Activated CD4-positive, alpha-beta T cell treated with anti-CD3 and anti-CD28 coated beads for 1 hour (primary cell): ENCODE data around the gene AK6.
"Not testable (repeated sequence)": the region's sequence is repeated elsewhere in the genome, so short reads cannot be mapped to it uniquely, and the experiment has no call there.

Source experiments
- DNase-seq: peaks from one replicate; pipeline ENCODE4 v3.0.0-alpha.2; 2020

AK6 gene

DNA sequence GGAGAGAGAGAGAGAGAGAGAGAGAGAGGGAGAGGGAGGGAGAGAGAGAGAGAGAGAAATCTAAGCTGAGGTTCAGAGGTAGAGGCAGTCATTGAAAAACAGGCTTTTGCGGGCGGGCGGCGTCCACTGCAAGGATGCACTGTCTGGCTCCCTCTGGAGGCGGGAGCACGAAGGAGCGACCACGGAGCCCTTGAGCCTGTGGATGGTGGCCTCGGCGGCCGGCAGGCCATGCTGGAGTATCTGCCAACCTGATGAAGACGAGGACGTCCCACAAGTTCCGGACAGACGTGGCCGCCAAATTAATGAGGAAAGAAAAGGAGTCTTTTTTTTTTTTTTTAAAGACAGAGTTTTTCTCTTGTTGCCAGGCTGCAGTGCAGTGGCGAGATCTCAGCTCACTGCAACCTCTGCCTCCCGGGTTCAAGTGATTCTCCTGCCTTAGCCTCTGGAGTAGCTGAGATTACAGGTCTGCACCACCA, 34.5 kb downstream of the AK6 start:
- peak; percentile 56 for DNase-seq

GRCh38 chr5:69333668-69334315, 35.5 kb downstream of the AK6 start:
- not testable (repeated sequence) for DNase-seq

- no peak for DNase-seq
These were observed 37.5 kb downstream of the AK6 start for GRCh38 chr5:69331528-69332445.

- no peak for DNase-seq
These were observed 39.3 kb downstream of the AK6 start for GRCh38 chr5:69329905-69330489.

GRCh38 chr5:69326365-69326764, 43.0 kb downstream of the AK6 start:
- DNase-seq = no peak

- DNase-seq = no peak
These were observed 51.9 kb downstream of the AK6 start for GRCh38 chr5:69317391-69317790.

- no peak for DNase-seq
These were observed 53.3 kb downstream of the AK6 start for GRCh38 chr5:69315972-69316371.

GRCh38 chr5:69313428-69313827, 55.9 kb downstream of the AK6 start:
- no peak for DNase-seq

- DNase-seq = no peak
These were observed 56.7 kb downstream of the AK6 start for GRCh38 chr5:69312459-69313160.

DNA sequence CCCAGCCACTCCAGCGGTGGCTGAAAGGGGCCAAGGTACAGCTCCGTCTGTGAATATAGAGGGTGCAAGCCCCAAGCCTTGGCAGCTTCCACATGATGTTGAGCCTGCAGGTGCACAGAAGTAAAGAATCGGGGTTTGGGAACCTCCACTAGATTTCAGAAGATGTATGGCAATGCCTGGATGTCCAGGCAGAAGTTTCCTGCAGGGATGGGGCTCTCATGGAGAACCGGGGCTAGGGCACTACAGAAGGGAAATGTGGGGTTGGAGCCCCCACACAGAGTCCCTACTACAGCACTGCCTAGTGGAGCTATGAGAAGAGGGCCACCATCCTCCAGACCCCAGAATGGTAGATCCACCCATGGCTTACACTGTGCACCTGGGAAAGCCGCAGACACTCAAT, 59.9 kb downstream of the AK6 start:
- no peak for DNase-seq

DNA sequence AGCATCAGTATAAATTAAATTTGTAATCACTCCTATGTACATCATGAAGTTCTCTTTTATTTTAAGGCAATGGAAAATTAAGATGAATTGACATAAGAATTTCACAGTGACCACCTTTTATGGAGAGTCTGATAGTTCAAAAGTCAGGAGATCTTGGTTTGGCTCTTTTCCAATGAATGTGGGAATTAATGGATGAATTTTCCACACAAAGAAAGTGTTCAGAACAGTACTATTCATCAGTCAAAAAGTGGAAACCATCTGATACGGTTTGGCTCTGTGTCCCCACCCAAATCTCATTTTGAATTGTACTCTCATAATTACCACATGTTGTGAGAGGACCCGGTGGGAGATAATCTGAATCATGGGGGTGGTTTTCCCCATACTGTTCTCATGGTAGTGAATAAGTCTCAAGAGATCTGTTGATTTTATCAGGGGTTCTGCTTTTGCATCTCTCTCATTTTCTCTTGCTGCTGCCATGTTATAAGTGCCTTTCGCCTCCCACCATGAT, 61.2 kb downstream of the AK6 start:
- no peak for DNase-seq

DNA sequence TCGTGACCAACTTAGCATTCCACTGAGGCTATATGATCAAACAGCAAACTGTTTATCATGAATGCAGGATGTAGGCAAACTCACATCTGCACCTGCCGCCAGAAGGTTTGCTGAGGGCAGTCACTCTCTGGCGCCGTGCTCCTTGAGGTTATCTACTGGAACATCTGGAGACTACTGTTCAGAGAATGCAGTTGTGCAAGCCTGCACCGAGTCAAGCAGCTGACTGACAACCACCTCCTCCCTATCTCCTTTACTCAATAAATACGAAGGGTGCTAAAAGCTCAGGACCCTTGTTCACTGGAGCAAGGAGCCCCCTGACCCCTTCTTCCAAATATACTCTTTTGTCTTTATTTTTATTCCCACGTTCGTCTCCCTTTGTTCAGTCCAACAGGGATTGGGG, 63.8 kb downstream of the AK6 start:
- DNase-seq = no peak
